BJ (cell line): Measurements from ENCODE around the gene BBS1. TPM values are rescaled to one million over a fixed set of nuclear protein-coding genes. Genes with fewer than 3 reads are reported as not detected.

Experiments used
- CTCF ChIA-PET: fragments of 350-600 bp; formaldehyde crosslinking; extraction: SDS; loops from one replicate; lab custom pipeline; 2021; ENCODE audit warnings: antibody characterized with exemption, inconsistent platforms; lab: Yijun Ruan, JAX
- POLR2A ChIA-PET: fragments of 300-600 bp; sonication (Branson Sonifier 250); formaldehyde crosslinking; extraction: SDS; loops from one replicate; lab custom pipeline; 2021; ENCODE audit warnings: antibody characterized with exemption; lab: Charles Lee
- DNase-seq: peaks from one replicate; pipeline ENCODE4 v3.0.0-alpha.2; 2011; ENCODE audit warnings: low read depth
- H3K27me3 ChIP-seq: 2 replicates; pipeline ENCODE4 v1.6.0; 2011; ENCODE audit warnings: low read length; ENCODE audit not compliant: control insufficient read depth, insufficient read depth
- H3K36me3 ChIP-seq: 2 replicates; pipeline ENCODE4 v1.5.1; 2011; ENCODE audit warnings: low read length; ENCODE audit not compliant: control insufficient read depth, insufficient read depth
- H3K4me3 ChIP-seq: 2 replicates; pipeline ENCODE4 v1.5.1; 2011; ENCODE audit warnings: low read depth, mild to moderate bottlenecking, control low read depth, low read length
- CTCF ChIP-seq: IDR thresholded peaks from 2 replicates; pipeline ENCODE4 v1.5.1; 2011; ENCODE audit warnings: low read depth, mild to moderate bottlenecking, control low read depth, inconsistent platforms, low read length, moderate library complexity; ENCODE audit not compliant: insufficient read depth
- polyA plus RNA-seq: library from polyadenylated mRNA; depleted of rRNA; stranded (reverse); fragments of >200 nt; gene quantifications from 2 replicates; pipeline ENCODE4 v1.2.3, GENCODE V29; 2011

The BBS1 gene
- polyA plus RNA-seq, 1 experiment, result 31.1 TPM

- Histone ChIP-seq H3K4me3 (no peak overlapping the region), H3K27me3 (no peaks in the 10 kb centered on the region), H3K36me3 (peaks cover 12% of the 10 kb centered on the region)
- CTCF ChIA-PET, result interaction anchor here (1.0 to 1.6 kb wide), 2 partner anchors 38 to 47 kb away, joined by 3 read pairs; partner anchors contain the start of gene MRPL11
- DNase-seq, result no peak
- TF ChIP-seq CTCF, result no peak
- POLR2A ChIA-PET, result no interaction called here
These were observed 33.6 kb upstream of the BBS1 start for GRCh38 chr11:66476841-66477251.

GRCh38 chr11:66477263-66478201 lies 32.9 kb upstream of the BBS1 start:
- no peak overlapping the region for H3K4me3 ChIP-seq
- no peak for TF ChIP-seq CTCF
- POLR2A ChIA-PET, result no interaction called here
- no peak for DNase-seq
- H3K27me3 ChIP-seq, result no peaks in the 10 kb centered on the region
- CTCF ChIA-PET, result interaction anchor here (1.0 to 2.8 kb wide), 7 partner anchors 10 to 68 kb away, joined by 3 to 18 read pairs (median 3); partner anchors contain the start of genes MRPL11 and PELI3
- peaks cover 6% of the 10 kb centered on the region for H3K36me3 ChIP-seq

GRCh38 chr11:66478729-66479393 lies 31.6 kb upstream of the BBS1 start:
- ChIA-PET POLR2A (no interaction called here), CTCF (interaction anchor here (0.8 to 2.8 kb wide), 12 partner anchors 8 to 200 kb away, joined by 3 to 18 read pairs (median 4); partner anchors contain the start of gene PELI3)
- TF ChIP-seq CTCF, result peak; percentile 84
- peaks cover 5% of the 10 kb centered on the region for H3K36me3 ChIP-seq
- no peak for DNase-seq
- peak overlapping the region; percentile 69 for H3K4me3 ChIP-seq
- no peaks in the 10 kb centered on the region for H3K27me3 ChIP-seq

- Histone ChIP-seq H3K4me3 (peak overlapping the region; percentile 69), H3K27me3 (no peaks in the 10 kb centered on the region), H3K36me3 (peaks cover 1% of the 10 kb centered on the region)
- DNase-seq, result peak; percentile 2
- CTCF ChIA-PET, result interaction anchor here (0.6 to 2.8 kb wide), 14 partner anchors 9 to 199 kb away, joined by 3 to 18 read pairs (median 4); partner anchors contain the start of genes PELI3 and RBM4B
- POLR2A ChIA-PET, result interaction anchor here (0.5 to 0.7 kb wide), 2 partner anchors 45 to 58 kb away, joined by 3 read pairs; no protein-coding TSS in a partner anchor
- no peak for TF ChIP-seq CTCF
These were observed 30.9 kb upstream of the BBS1 start for GRCh38 chr11:66479394-66480116.
